Esophagus muscularis mucosa (tissue), 4 donors: ENCODE results near the gene SLC22A4. TPM values are rescaled to one million over a fixed set of nuclear protein-coding genes. Genes with fewer than 3 reads are reported as not detected.

Experiments used
- DNase-seq: peaks from one replicate; pipeline ENCODE4 v3.0.0-alpha.2; 2017; ENCODE audit errors: extremely low spot score
- H3K27ac ChIP-seq, 4 donors: fragments of 200-600 bp; sonication (generic); replicated peaks in 1 of 4; 1 replicate in 3 of 4; 2 replicates in 1 of 4; pipeline ENCODE4 v1.5.1; 2016 to 2019; ENCODE audit warnings: mild to moderate bottlenecking in 1 of 4
- H3K27me3 ChIP-seq, 4 donors: fragments of 200-600 bp; sonication (generic); one replicate each; pipeline versions ENCODE4 v1.5.1 to v1.6.0; 2016 to 2019
- H3K36me3 ChIP-seq, 4 donors: fragments of 200-600 bp; sonication (generic); one replicate each; pipeline ENCODE4 v1.5.1; 2016 to 2019
- H3K4me1 ChIP-seq, 4 donors: fragments of 200-600 bp; sonication (generic); one replicate each; pipeline ENCODE4 v1.5.1; 2016 to 2019
- H3K4me3 ChIP-seq, 4 donors: fragments of 200-600 bp; sonication (generic); 1 replicate in 2 of 4; 2 replicates in 2 of 4; pipeline ENCODE4 v1.5.1; 2016 to 2019; ENCODE audit warnings: mild to moderate bottlenecking in 4 of 4, moderate library complexity in 1 of 4
- H3K9me3 ChIP-seq, 4 donors: fragments of 200-600 bp; sonication (generic); 1 replicate in 3 of 4; 2 replicates in 1 of 4; pipeline ENCODE4 v1.5.1; 2016 to 2019
- EP300 ChIP-seq: sonication (generic); formaldehyde crosslinking; IDR thresholded peaks from one replicate; pipeline ENCODE4 v1.6.1; 2017; ENCODE audit warnings: antibody characterized with exemption
- POLR2A ChIP-seq: fragments of 450-650 bp; IDR thresholded peaks from one replicate; pipeline ENCODE4 v1.6.1; 2017; ENCODE audit warnings: antibody characterized with exemption, moderate library complexity, mild to moderate bottlenecking, low read depth
- POLR2AphosphoS5 ChIP-seq, 2 donors: sonication (generic); formaldehyde crosslinking; IDR thresholded peaks; one replicate each; pipeline ENCODE4 v1.6.1; 2017; ENCODE audit warnings: antibody characterized with exemption in 2 of 2
- WGBS: methylation state at CpG from one replicate; pipeline ENCODE4 v1.1.5; 2018; 5-methylcytosine and 5-hydroxymethylcytosine counted together
- intact Hi-C: fragments of 100-400 bp; cut with DNase I; formaldehyde crosslinking; loops from one replicate; pipeline ENCODE4 v1.15.1; 2023
- total RNA-seq, 4 donors: library from RNA; depleted of rRNA; stranded (reverse); fragments of >200 nt; gene quantifications; one replicate each; pipeline versions ENCODE4 v1.1.0 to v1.2.1, GENCODE V29; 2016
- TF ChIP-seq, protein P1 (sequence below), 3 experiments: fragments of 200-600 bp in 2 of 3; fragments of 450-650 bp in 1 of 3; sonication (generic) in 2 of 3; IDR thresholded peaks; one replicate each; pipeline ENCODE4 v1.5.1; 2017 to 2019; ENCODE audit warnings: antibody characterized with exemption in 3 of 3, mild to moderate bottlenecking in 2 of 3, moderate library complexity in 1 of 3

The SLC22A4 gene
- total RNA-seq, 4 donors from 2014 or later: 0.42 to 1.7 (median 1.0) TPM

DNA sequence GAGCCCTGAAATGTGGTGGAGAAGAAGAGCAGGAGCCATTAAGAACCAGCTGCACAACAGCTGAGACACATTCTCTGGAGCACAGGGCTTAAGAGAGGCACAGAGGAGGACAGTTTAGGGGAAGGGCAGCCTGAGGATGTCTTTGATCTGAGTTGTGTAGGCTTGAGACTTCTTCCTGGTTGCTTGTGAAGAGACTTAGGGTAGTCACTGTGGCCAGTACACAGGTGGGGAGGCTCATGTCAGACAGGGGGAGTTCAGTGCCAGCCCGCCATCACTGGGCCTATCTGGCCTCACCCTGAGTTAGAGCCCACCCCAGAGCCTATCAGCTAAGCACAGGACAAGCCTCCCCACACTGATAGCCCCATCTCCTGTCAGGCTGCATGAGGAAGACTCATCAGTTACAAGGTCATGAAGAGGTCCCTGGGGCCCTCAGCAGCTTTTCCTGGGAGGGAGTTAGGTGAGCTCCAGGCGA, 19.8 kb downstream of the SLC22A4 start:
- WGBS: 100% methylated on average over 2 of the region's 2 CpGs
- no peaks in the 10 kb centered on the region for H3K27me3 ChIP-seq
- no peak for DNase-seq
- no peak overlapping the region for H3K27ac ChIP-seq
- intact Hi-C loops: no loop called here
- peaks cover 0 to 3% (median 0%) of the 10 kb centered on the region in 4 donors for H3K4me1 ChIP-seq
- no peaks in the 10 kb centered on the region for H3K9me3 ChIP-seq
- H3K36me3 ChIP-seq: peaks cover 0 to 11% (median 8%) of the 10 kb centered on the region in 4 donors
- H3K4me3 ChIP-seq: no peak overlapping the region
- TF ChIP-seq, protein P1, sequence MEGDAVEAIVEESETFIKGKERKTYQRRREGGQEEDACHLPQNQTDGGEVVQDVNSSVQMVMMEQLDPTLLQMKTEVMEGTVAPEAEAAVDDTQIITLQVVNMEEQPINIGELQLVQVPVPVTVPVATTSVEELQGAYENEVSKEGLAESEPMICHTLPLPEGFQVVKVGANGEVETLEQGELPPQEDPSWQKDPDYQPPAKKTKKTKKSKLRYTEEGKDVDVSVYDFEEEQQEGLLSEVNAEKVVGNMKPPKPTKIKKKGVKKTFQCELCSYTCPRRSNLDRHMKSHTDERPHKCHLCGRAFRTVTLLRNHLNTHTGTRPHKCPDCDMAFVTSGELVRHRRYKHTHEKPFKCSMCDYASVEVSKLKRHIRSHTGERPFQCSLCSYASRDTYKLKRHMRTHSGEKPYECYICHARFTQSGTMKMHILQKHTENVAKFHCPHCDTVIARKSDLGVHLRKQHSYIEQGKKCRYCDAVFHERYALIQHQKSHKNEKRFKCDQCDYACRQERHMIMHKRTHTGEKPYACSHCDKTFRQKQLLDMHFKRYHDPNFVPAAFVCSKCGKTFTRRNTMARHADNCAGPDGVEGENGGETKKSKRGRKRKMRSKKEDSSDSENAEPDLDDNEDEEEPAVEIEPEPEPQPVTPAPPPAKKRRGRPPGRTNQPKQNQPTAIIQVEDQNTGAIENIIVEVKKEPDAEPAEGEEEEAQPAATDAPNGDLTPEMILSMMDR (IDR thresholded peaks at IDR 0.05): no peak
- no peak for TF ChIP-seq POLR2A
- TF ChIP-seq POLR2AphosphoS5 (IDR thresholded peaks at IDR 0.05): no peak
- no peak for TF ChIP-seq EP300

DNA sequence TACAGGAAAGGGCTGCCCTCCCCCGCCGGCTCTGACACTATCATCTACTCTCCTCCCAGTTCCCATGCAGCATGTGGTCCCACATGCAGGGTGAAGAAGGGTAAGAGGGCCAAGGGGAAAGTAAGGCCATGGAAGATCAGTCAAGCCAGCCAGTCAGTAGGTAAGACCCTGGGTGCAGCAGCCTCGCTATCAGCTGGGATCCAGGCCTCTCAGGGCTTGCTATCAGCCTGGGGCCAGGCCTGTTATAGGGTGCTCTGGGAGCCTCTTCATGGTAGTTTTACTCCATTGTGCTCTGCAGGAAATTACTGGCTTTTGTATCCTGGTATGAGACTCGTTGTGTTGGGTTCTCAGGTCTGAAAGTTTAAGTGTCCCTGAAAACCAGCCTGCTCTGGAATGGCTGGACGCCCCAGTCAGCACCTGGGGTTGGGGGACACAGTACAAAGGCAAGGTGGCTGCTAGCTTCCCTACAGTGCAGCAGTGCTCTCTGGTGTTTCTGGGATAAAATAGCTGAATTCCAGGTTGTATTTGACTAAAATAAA, 21.4 kb downstream of the SLC22A4 start:
- Histone ChIP-seq H3K4me1 (peaks cover 0 to 3% (median 0%) of the 10 kb centered on the region in 4 donors), H3K9me3 (no peaks in the 10 kb centered on the region), H3K4me3 (no peak overlapping the region), H3K36me3 (peaks cover 0 to 11% (median 8%) of the 10 kb centered on the region in 4 donors), H3K27me3 (no peaks in the 10 kb centered on the region), H3K27ac (no peak overlapping the region)
- DNase-seq: no peak
- no peak for TF ChIP-seq POLR2A
- TF ChIP-seq, protein P1 (IDR thresholded peaks at IDR 0.05): no peak
- no peak for TF ChIP-seq EP300
- TF ChIP-seq POLR2AphosphoS5 (IDR thresholded peaks at IDR 0.05): no peak
- intact Hi-C loops: no loop called here
- WGBS: 87% methylated on average over 4 of the region's 5 CpGs

DNA sequence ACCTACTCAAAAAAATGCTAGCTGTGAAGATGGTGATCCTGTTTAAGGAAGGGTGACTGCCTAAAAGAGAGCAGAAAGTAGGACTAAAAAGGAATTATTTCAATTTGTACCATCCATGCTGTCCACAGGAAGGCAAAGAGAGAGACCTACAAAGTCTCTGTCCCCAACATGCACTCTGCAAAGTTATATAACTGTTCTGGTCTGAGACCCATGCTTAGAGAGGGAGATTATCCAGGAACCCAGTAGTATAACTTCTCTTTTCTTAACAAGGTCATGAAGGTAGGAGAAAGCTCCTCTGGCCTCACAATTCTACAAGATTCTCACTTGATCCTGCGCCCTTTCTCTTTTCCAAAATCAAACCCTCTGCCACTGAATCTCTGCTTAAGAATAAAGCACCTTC, 25.8 kb downstream of the SLC22A4 start:
- DNase-seq: no peak
- H3K36me3 ChIP-seq: peaks cover 0 to 12% (median 11%) of the 10 kb centered on the region in 4 donors
- H3K9me3 ChIP-seq: no peaks in the 10 kb centered on the region
- 95% methylated on average over 1 of the region's 1 CpG for WGBS
- peaks cover 0 to 3% (median 0%) of the 10 kb centered on the region in 4 donors for H3K4me1 ChIP-seq
- no peak overlapping the region for H3K27ac ChIP-seq
- no peak overlapping the region for H3K4me3 ChIP-seq
- TF ChIP-seq, protein P1 (IDR thresholded peaks at IDR 0.05): no peak
- TF ChIP-seq POLR2A (no peak), POLR2AphosphoS5 (IDR thresholded peaks at IDR 0.05) (no peak), EP300 (no peak)
- intact Hi-C loops: no loop called here
- H3K27me3 ChIP-seq: no peaks in the 10 kb centered on the region

DNA sequence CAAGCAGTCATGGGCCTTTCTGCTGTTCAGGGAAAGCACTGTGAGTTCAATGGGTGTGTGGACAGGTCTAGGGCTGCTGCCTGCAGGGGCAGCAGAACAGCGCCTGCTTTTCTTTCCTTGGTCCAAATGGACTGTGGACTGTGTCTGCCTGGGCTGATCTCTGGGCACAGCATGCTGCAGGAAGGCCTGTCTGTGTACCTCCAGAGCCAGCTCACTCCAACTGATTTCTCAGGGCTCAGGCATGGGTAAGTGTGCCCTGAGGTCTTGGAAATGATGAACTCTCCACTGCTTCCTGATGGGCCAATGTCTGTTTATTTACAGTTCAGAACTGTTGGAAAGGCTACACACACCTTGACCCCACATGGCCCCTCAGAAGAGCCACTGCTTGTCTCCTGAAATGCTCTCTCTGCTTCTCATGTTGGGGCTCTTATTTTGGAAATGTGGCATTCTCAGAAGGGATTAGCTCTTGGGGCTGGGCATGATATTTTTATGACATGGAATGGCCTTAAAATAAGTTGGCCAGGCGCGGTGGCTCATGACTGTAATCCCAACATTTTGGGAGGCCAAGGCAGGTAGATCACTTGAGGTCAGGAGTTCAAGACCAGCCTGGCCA, 27.0 kb downstream of the SLC22A4 start:
- Histone ChIP-seq H3K36me3 (peaks cover 0 to 11% (median 6%) of the 10 kb centered on the region in 4 donors), H3K27me3 (no peaks in the 10 kb centered on the region), H3K4me1 (peaks cover 0 to 3% (median 0%) of the 10 kb centered on the region in 4 donors), H3K4me3 (no peak overlapping the region), H3K9me3 (no peaks in the 10 kb centered on the region), H3K27ac (no peak overlapping the region)
- WGBS: 100% methylated on average over 2 of the region's 3 CpGs
- TF ChIP-seq, protein P1 (IDR thresholded peaks at IDR 0.05): no peak
- TF ChIP-seq POLR2AphosphoS5 (IDR thresholded peaks at IDR 0.05): no peak
- TF ChIP-seq EP300: no peak
- TF ChIP-seq POLR2A: no peak
- intact Hi-C loops: no loop called here
- DNase-seq: no peak
